ENCODE results near the gene FAM83E.

- no peak for TF ChIP-seq POLR2AphosphoS5 (IDR thresholded peaks at IDR 0.05; ENCODE audit: low read depth, low read length)
- TF ChIP-seq POLR2A (IDR thresholded peaks at IDR 0.05; ENCODE audit: low read depth, low read length) = no peak
Measured at GRCh38 chr19:48608798-48609263, 6.0 kb downstream of the FAM83E start.

Data from GM12892 (cell line).